Hepatocyte (in vitro differentiated cells): ENCODE data around the gene RNF43.

Experiments used
- EZH2 ChIP-seq: fragments of 200-600 bp; sonication (generic); IDR thresholded peaks from 2 replicates; pipeline ENCODE4 v1.6.1; 2016; ENCODE audit warnings: antibody characterized with exemption, mild to moderate bottlenecking, borderline replicate concordance
- EZH2phosphoT487 ChIP-seq: fragments of 200-600 bp; sonication (generic); IDR thresholded peaks from one replicate; pipeline ENCODE4 v1.6.1; 2018; ENCODE audit warnings: antibody characterized with exemption, mild to moderate bottlenecking, low read depth, moderate library complexity; ENCODE audit not compliant: unreplicated experiment, severe bottlenecking
- TF ChIP-seq, protein P1 (sequence below): fragments of 200-600 bp; sonication (generic); IDR thresholded peaks from 2 replicates; pipeline ENCODE4 v1.5.1; 2016; ENCODE audit warnings: antibody characterized with exemption, mild to moderate bottlenecking; ENCODE audit not compliant: poor library complexity

DNA sequence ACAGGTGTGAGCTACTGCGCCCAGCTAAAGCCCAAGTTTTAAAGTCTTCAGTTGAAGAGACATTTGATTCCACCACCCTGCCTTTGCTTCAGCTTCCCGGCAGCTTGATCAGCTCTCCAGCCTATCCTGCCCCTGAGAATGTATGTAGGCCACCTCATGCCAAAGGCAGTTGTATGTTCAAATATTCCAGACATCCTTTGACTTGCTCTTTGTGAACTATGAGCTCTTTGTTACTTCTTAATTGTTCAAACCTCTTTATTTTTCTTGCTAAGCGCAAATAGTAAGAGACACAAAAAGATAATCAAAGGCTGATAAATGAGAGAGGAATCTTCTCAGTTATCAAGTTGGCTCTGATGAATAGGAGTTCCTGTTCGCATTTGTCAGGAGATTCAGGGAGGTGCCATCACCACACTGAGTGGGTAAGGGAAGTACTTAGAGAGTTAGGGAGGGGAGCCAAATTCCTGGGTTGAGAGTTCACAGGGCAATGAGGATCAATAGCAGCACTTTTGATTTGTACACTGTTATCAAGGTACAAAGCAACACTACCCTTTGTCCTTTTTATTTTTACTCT is 33.4 kb downstream of the RNF43 start:
- TF ChIP-seq, protein P1, sequence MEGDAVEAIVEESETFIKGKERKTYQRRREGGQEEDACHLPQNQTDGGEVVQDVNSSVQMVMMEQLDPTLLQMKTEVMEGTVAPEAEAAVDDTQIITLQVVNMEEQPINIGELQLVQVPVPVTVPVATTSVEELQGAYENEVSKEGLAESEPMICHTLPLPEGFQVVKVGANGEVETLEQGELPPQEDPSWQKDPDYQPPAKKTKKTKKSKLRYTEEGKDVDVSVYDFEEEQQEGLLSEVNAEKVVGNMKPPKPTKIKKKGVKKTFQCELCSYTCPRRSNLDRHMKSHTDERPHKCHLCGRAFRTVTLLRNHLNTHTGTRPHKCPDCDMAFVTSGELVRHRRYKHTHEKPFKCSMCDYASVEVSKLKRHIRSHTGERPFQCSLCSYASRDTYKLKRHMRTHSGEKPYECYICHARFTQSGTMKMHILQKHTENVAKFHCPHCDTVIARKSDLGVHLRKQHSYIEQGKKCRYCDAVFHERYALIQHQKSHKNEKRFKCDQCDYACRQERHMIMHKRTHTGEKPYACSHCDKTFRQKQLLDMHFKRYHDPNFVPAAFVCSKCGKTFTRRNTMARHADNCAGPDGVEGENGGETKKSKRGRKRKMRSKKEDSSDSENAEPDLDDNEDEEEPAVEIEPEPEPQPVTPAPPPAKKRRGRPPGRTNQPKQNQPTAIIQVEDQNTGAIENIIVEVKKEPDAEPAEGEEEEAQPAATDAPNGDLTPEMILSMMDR, result no peak
- TF ChIP-seq EZH2, result no peak
- no peak for TF ChIP-seq EZH2phosphoT487
